Measurements from ENCODE around the gene PSMB2. TPM values are rescaled to one million over a fixed set of nuclear protein-coding genes. Genes with fewer than 3 reads are reported as not detected.

PSMB2 gene
- total and polyA plus RNA-seq, 2 of the 8 experiments (the other 6 are each of a cell fraction or from before 2014, with no cell fraction given), result 91.4 to 101 TPM

DNA sequence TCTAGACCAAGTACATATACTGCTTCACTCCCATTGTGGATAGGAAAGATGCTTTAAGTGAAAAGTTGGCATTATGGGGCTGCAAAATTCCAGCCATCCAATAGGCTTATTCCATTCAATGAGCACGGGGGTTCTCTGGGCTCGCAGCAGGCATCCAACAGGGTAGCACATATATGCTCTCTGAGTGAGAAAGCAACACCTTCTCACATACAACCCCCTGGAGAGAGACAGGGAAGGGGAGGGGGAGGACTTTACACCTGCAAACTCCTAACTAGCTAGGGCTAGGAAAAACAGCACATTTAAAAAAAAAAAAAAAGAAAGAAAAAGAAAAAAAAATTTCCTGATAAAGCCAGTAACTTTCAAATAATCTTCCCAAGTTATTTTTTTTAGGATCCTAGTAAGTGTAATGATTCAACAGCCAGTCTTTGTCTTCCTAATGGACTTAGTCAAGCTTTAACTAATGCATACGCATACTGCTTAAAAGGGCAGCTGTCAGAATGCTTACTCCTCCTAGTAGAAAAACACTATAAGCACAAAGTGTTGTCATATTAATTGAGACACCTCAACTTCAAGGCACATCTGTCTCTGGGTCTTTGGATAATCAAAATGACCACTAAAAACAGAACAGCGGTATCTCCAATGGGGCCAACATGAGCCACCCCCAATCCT is 18.7 kb downstream of the PSMB2 start:
- no peak overlapping the region for H2AFZ ChIP-seq (ENCODE audit: low read length)
- H2BK120ac ChIP-seq (replicated peaks; ENCODE audit: low read depth, low read length), result no peak overlapping the region
- CTCF ChIA-PET (ENCODE audit: partially characterized antibody), result interaction anchor here (1.3 to 2.8 kb wide), 4 partner anchors 50 to 104 kb away, joined by 3 to 17 read pairs (median 6); no protein-coding TSS in a partner anchor

More for the DNA sequence above, 18.7 kb downstream of the PSMB2 start:
- Histone ChIP-seq H3K9ac (replicated peaks in 1 of 4; ENCODE audit: extremely low read depth in 1 of 4, low read depth in 3 of 4, low read length in 3 of 4) (no peak overlapping the region), H2BK20ac (ENCODE audit: low read length) (no peak overlapping the region), H2BK15ac (ENCODE audit: low read length) (no peak overlapping the region), H4K8ac (ENCODE audit: extremely low read depth, insufficient read depth, low read length) (no peak overlapping the region), H3K4ac (replicated peaks; ENCODE audit: insufficient read length, low read depth, low read length) (no peak overlapping the region), H3K23me2 (ENCODE audit: low read depth, low read length) (no peaks in the 10 kb centered on the region), H3K27me3 (replicated peaks in 1 of 4; ENCODE audit: control insufficient read depth in 3 of 4, extremely low read depth in 1 of 4, insufficient read depth in 3 of 4, low read length in 3 of 4) (no peaks in the 10 kb centered on the region), H3K79me2 (ENCODE audit: control insufficient read depth in 1 of 2, insufficient read depth in 2 of 2, low read length in 2 of 2) (peaks cover 0 to 27% of the 10 kb centered on the region in 2 experiments; a peak in 2 of 4 replicates), H4K91ac (replicated peaks; ENCODE audit: insufficient read length, low read length) (no peak overlapping the region), H3K4me1 (replicated peaks in 1 of 4; ENCODE audit: control insufficient read depth in 3 of 4, insufficient read depth in 4 of 4, low read length in 3 of 4) (peaks cover 7 to 17% (median 13%) of the 10 kb centered on the region in 4 experiments), H4K20me1 (replicated peaks in 1 of 2; ENCODE audit: control insufficient read depth in 1 of 2, insufficient read depth in 2 of 2, low read length in 2 of 2) (peaks cover 6 to 19% of the 10 kb centered on the region in 2 experiments), H3K36me3 (ENCODE audit: control insufficient read depth in 2 of 4, insufficient read depth in 4 of 4, low read length in 3 of 4) (peaks cover 1 to 20% (median 8%) of the 10 kb centered on the region in 4 experiments; a peak in 5 of 8 replicates), H3K56ac (replicated peaks; ENCODE audit: insufficient read length, low read depth, low read length) (peak overlapping the region; percentile 12), H4K5ac (ENCODE audit: insufficient read length, low read depth, low read length) (no peak overlapping the region), H2BK12ac (ENCODE audit: low read depth, low read length) (no peak overlapping the region), H3K14ac (ENCODE audit: insufficient read length) (no peak overlapping the region), H2BK5ac (ENCODE audit: low read depth, low read length) (no peak overlapping the region), H3K4me3 (ENCODE audit: extremely low read depth in 1 of 4, insufficient read depth in 2 of 4, low read depth in 3 of 4, low read length in 4 of 4) (no peak overlapping the region), H3K9me3 (ENCODE audit: insufficient read depth in 2 of 2, low read depth in 1 of 2, low read length in 1 of 2) (no peaks in the 10 kb centered on the region), H2AK5ac (ENCODE audit: low read depth, low read length) (no peak overlapping the region), H3K23ac (ENCODE audit: insufficient read length) (no peak overlapping the region), H3K18ac (ENCODE audit: extremely low read depth, low read length) (no peak overlapping the region), H3K79me1 (ENCODE audit: low read depth, low read length) (peaks cover 4% of the 10 kb centered on the region), H3K4me2 (ENCODE audit: insufficient read depth in 1 of 2, low read depth in 2 of 2, low read length in 2 of 2) (peak overlapping the region; percentile 39 to 46; a peak in 2 of 4 replicates), H3K27ac (ENCODE audit: low read depth, low read length) (no peak overlapping the region)
- peak; percentile 50 for FAIRE-seq
- POLR2A ChIA-PET (ENCODE audit: partially characterized antibody), result interaction anchor here (0.6 to 1.3 kb wide), 4 partner anchors 9 to 344 kb away, joined by 3 to 5 read pairs (median 3); no protein-coding TSS in a partner anchor
- 37% methylated on average over 4 of the region's 4 CpGs; no CpG with 5 or more reads in 1 of the 2 experiments for WGBS, 2 experiments (ENCODE audit: extremely low coverage in 1 of 2, insufficient coverage in 1 of 2, insufficient read length in 1 of 2, insufficient replicate concordance in 2 of 2, low coverage in 1 of 2, low lambda C conversion rate in 2 of 2, missing lambda C conversion rate in 1 of 2)
- no peak for DNase-seq (ENCODE audit: low read depth in 1 of 2, low spot score in 2 of 2)

Measured in H1 (cell line).